Measurements from ENCODE around the gene RNGTT.
"Not testable (repeated sequence)": the region's sequence is repeated elsewhere in the genome, so short reads cannot be mapped to it uniquely, and the experiment has no call there.

RNGTT gene

DNA sequence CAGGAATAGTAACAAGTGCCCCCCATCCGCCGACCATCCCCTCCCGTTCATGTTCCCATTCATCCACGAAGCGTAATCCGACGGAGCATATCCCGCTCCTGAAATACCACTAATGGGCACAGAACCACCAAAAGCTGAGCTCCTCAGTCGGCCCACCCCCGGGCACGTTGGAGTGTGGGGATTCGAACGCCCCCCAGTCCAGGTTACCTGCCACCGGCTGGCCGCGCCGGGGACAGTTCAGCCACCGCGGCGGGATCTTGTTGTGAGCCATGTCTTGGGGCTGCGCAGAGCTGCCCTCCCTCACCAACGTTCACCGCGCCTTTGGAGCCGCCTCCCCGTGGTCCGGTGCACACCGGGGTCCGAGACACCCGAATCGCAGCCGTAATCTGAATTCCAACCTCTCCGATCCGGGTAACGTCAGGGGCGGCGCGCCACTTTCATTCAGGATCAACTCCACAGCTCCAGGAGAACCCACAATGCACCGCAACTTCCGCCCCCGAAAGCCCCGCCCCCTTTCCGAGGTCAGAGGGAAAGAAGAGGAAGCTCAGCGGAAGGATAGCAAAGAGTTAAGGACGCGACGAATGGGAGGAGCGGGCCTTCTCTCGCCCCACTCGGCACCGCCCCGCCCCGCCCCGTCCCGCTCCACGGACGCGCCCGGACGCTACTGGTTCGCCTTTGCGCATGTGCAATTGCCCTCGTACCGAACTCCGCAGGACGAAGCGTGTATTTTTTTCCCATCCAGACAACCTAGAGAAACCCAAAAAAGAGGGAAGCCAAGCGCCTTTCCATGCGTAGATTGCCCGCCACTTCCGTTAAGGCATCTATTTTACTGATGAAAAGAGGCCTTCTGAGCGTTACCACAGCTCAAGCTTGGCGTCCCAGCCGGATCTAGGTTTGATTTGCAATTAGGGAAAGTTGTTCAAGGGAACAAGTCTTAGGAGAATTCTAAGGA, at the start of gene RNGTT:
TSS of gene RNGTT (minus strand) at position 480 of the 952 bp plus-strand sequence. CDS start at position 271, 209 bp downstream.
- peak; percentile 88 to 96 for DNase-seq

- DNase-seq, result no peak
Observed at GRCh38 chr6:89011436-89011835, 48.0 kb upstream of the RNGTT start.

- DNase-seq, result no peak
Observed at GRCh38 chr6:89010825-89011224, 47.4 kb upstream of the RNGTT start.

DNA sequence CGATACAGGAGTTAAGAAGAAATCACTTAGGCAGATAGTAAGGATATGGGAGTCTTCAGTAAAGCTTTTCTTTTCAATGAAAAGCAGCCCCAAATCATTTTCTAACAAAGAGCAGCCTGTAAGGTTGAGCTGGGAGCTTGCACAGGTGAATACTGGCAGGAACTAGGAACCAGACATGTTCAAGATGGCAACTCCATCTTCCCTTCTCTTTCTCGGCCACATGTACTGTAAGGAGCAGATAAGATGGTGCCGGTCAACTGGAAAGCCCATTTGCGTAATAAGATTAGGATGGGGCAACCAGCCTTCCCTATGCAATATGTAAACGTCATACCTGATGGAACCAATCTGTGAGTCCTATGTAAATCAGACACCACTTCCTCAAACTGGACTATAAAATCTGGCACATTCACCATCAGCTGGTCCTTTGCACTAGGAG, 46.2 kb upstream of the RNGTT start:
- DNase-seq, result no peak

DNA sequence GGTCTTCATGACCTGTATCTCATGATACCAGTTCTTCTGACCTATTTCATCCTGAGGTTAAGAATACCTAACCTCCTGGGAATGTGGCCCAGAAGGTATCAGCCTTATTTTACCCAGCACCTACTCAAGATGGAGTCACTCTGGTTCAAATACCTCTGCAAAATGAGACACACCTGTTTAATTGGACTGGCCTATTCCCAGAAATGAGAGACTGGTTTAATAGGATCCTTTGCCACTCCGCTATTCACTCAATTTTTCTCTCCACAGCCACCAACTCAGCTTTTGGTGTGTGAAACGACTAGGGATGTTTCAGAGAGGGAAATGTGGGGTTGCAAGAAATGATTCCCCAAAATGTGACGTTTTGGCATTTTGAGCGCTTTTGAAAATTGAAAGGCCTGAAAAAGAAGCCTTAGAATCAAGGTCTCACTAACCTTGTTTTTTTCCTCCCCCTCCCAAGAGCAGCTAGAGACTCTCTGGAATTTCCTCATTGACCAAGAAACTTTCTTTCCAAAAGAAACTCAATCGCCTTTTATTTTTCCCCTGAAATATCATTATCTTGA, 45.5 kb upstream of the RNGTT start:
- DNase-seq, result no peak

GRCh38 chr6:89008001-89008814, 44.8 kb upstream of the RNGTT start:
- DNase-seq, result no peak

GRCh38 chr6:89007209-89008000, 44.0 kb upstream of the RNGTT start:
- no peak for DNase-seq

- DNase-seq, result no peak
Observed at GRCh38 chr6:89002523-89002922, 39.1 kb upstream of the RNGTT start.

- DNase-seq, result no peak
Observed at GRCh38 chr6:88997327-88997726, 33.9 kb upstream of the RNGTT start.

GRCh38 chr6:88992741-88993552, 29.5 kb upstream of the RNGTT start:
- DNase-seq, result no peak

DNA sequence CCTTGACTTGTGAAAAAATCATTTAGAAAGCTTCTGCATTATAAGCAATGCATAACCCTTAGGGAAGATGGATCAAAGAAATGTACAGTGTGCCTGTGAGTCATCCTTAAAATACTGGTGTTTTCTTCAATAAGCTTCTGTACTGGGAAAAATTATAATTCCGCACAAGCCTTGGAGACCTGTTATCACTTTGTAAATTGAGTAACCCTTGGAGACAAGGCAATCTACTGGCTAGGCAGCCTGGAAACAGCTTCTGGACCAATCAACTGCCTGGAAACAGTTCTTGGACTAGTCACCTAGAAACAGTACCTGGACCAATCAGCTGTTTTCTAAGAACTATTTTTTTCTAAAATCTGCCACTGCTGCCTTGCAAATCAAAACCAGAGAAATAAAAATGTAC, 25.8 kb upstream of the RNGTT start:
- DNase-seq, result no peak

DNA sequence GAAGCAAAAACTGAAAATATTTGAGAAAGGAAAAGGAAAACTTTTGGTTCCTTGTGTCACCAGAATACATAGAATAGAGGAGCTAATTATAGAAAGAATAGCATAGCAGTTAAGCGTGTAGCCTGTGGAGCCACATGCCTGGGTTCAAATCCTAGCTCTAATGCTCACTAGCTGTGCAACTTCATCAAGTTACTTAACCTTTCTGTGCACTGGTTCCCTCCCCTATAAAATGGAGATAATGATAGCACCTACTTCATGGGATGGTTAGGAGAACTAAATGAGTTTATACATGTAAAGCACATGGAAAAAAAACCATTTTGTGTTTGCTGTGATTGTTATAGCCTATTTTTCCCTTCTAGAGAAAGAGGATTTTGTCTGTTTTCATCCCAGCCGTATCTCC, 24.5 kb upstream of the RNGTT start:
- no peak for DNase-seq

- no peak for DNase-seq
Observed at GRCh38 chr6:88985901-88986300, 22.5 kb upstream of the RNGTT start.

- DNase-seq, result no peak
Observed at GRCh38 chr6:88984606-88985005, 21.2 kb upstream of the RNGTT start.

DNA sequence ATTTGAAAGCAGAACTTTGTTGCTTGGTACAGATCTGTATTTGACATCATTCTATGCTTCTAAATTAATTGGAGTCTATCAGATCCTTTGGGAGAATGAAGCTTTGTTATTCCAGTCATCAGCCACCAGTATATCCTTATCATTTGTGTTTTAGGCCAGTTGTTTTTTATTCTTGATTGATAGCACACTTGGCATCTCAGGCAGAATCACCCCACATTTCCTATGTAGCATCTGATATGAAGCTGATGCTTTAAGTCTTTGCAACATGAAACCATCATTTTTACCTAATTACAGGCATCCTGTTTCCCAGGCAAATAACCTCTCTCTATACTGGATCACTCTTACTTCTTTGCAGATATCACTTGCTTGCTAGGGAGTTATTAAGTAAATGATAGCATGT, 20.7 kb upstream of the RNGTT start:
- DNase-seq, result no peak

DNA sequence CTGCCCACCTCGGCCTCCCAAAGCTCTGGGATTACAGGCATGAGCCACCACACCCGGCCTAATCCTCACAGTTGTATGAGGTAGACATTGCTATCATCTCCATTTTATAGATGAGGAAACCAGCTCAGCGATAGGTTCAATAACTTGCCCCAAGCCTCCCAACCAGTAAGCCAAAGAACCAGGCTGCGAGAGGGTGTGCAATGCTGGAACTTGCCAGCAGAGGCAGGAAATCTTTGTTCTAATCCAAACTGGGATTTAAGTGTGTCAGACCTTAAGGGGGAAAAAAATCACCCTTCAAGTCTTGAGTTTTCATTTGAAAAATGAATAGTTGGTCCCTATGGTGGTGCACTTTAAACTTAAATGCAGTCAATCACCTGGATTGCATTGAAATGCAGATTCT, 20.1 kb upstream of the RNGTT start:
- no peak for DNase-seq

GRCh38 chr6:88983129-88983528, 19.7 kb upstream of the RNGTT start:
- DNase-seq, result not testable (repeated sequence)

GRCh38 chr6:88982720-88983119, 19.3 kb upstream of the RNGTT start:
- peak in 1 of 2 experiments; percentile 21 for DNase-seq

- no peak for DNase-seq
Observed at GRCh38 chr6:88975369-88975768, 12.0 kb upstream of the RNGTT start.

DNA sequence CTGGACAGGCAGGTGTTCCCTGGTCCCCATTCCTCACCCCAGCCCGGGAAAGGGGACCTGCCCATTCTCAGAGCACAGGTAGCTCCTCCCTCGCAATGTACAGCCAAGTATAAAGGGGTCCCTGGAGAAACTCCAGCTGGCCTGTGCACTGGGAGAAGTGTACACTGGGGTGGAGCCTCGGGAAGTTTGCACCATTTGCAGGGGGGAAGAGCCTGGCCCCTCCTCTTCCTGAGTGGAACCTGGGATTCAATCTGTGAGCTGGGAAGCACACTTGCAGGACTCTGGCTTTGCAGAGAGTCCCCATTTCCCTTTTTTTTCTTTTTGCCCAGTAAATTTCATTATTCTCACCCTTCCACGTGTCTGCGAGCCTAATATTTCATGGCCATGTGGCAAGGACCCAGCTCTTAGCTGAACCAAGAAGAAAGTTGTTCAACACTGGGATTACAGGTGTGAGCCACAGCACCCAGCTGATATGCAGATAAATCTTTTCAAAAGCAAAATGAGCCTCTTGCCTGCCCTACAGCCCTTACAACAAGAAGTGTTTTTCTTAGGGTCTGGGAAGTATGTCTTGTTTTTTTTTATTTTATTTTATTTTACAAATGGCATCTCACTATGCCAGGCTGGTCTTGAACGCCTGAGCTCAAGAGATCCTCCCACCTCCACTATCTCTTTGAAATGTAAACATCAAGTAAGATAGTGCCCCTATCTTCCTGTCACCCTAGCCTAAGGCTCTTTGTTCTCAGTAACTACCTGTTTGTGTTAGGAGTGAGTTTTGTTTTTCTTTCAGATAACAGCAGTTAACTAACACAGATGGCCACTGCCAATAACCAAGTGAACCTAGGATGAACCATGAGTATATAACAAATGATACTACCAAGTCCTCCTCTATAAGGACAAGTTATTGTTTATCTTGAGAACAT, 9.3 kb upstream of the RNGTT start:
- DNase-seq, result no peak

- DNase-seq, result no peak
Observed at GRCh38 chr6:88970301-88970700, 6.9 kb upstream of the RNGTT start.
